Measurements from ENCODE around the gene ZNF519.

ZNF519 gene

GRCh38 chr18:14085770-14086457 lies 46.3 kb downstream of the ZNF519 start:
- Histone ChIP-seq H3K36me3 (ENCODE audit: insufficient read depth, low read depth, low read length) (no peaks in the 10 kb centered on the region), H3K9ac (ENCODE audit: low read depth, low read length) (no peak overlapping the region), H3K9me3 (ENCODE audit: insufficient read depth, low read depth, low read length) (no peaks in the 10 kb centered on the region)

GRCh38 chr18:14075196-14075595 lies 57.0 kb downstream of the ZNF519 start:
- Histone ChIP-seq H3K36me3 (ENCODE audit: insufficient read depth, low read depth, low read length) (peaks cover 17% of the 10 kb centered on the region; the same call in 1 of the 2 replicates), H3K4me3 (ENCODE audit: low read length) (no peak overlapping the region), H3K27ac (ENCODE audit: low read length) (no peak overlapping the region), H3K9me3 (ENCODE audit: insufficient read depth, low read depth, low read length) (no peaks in the 10 kb centered on the region), H3K9ac (ENCODE audit: low read depth, low read length) (no peak overlapping the region), H3K4me1 (ENCODE audit: insufficient read depth, low read length) (no peaks in the 10 kb centered on the region), H3K27me3 (ENCODE audit: insufficient read depth, low read length) (no peaks in the 10 kb centered on the region)

More at GRCh38 chr18:14085770-14086457, 46.3 kb downstream of the ZNF519 start:
- Histone ChIP-seq H3K4me1 (ENCODE audit: insufficient read depth, low read length) (no peaks in the 10 kb centered on the region; the same call in 1 of the 2 replicates), H3K27me3 (ENCODE audit: insufficient read depth, low read length) (no peaks in the 10 kb centered on the region), H3K4me3 (ENCODE audit: low read length) (no peak overlapping the region), H3K27ac (ENCODE audit: low read length) (no peak overlapping the region)

GRCh38 chr18:14074187-14074586 lies 58.0 kb downstream of the ZNF519 start:
- Histone ChIP-seq H3K27ac (ENCODE audit: low read length) (no peak overlapping the region), H3K4me1 (ENCODE audit: insufficient read depth, low read length) (no peaks in the 10 kb centered on the region), H3K4me3 (ENCODE audit: low read length) (no peak overlapping the region), H3K36me3 (ENCODE audit: insufficient read depth, low read depth, low read length) (peaks cover 17% of the 10 kb centered on the region; the same call in 1 of the 2 replicates), H3K27me3 (ENCODE audit: insufficient read depth, low read length) (no peaks in the 10 kb centered on the region), H3K9me3 (ENCODE audit: insufficient read depth, low read depth, low read length) (no peaks in the 10 kb centered on the region), H3K9ac (ENCODE audit: low read depth, low read length) (no peak overlapping the region)

GRCh38 chr18:14053661-14054060 lies 78.6 kb downstream of the ZNF519 start:
- Histone ChIP-seq H3K4me3 (ENCODE audit: low read length) (no peak overlapping the region), H3K9ac (ENCODE audit: low read depth, low read length) (no peak overlapping the region), H3K4me1 (ENCODE audit: insufficient read depth, low read length) (no peaks in the 10 kb centered on the region), H3K9me3 (ENCODE audit: insufficient read depth, low read depth, low read length) (peaks cover 30% of the 10 kb centered on the region), H3K27ac (ENCODE audit: low read length) (no peak overlapping the region), H3K27me3 (ENCODE audit: insufficient read depth, low read length) (no peaks in the 10 kb centered on the region), H3K36me3 (ENCODE audit: insufficient read depth, low read depth, low read length) (no peaks in the 10 kb centered on the region)

All from iPS-20b (cell line).